Vagina (tissue), 2 donors: Measurements from ENCODE around the gene ZKSCAN4.

Experiments used
- POLR2A ChIP-seq, 2 donors: fragments of 450-650 bp; IDR thresholded peaks; one replicate each; pipeline ENCODE4 v1.6.1; 2017; ENCODE audit warnings: antibody characterized with exemption in 2 of 2, mild to moderate bottlenecking in 2 of 2, moderate library complexity in 2 of 2
- POLR2AphosphoS5 ChIP-seq, 2 donors: sonication (generic); formaldehyde crosslinking; IDR thresholded peaks; one replicate each; pipeline ENCODE4 v1.9.0; 2017; ENCODE audit warnings: antibody characterized with exemption in 2 of 2, mild to moderate bottlenecking in 2 of 2, low read depth in 1 of 2; ENCODE audit not compliant: insufficient read depth in 1 of 2
- TF ChIP-seq, protein P1 (sequence below), 3 experiments: fragments of 450-650 bp in 2 of 3; fragments of 200-600 bp in 1 of 3; sonication (generic) in 1 of 3; IDR thresholded peaks; one replicate each; pipeline ENCODE4 v1.5.1; 2017 to 2019; ENCODE audit warnings: antibody characterized with exemption in 3 of 3, mild to moderate bottlenecking in 2 of 3, moderate library complexity in 2 of 3

- TF ChIP-seq, protein P1, sequence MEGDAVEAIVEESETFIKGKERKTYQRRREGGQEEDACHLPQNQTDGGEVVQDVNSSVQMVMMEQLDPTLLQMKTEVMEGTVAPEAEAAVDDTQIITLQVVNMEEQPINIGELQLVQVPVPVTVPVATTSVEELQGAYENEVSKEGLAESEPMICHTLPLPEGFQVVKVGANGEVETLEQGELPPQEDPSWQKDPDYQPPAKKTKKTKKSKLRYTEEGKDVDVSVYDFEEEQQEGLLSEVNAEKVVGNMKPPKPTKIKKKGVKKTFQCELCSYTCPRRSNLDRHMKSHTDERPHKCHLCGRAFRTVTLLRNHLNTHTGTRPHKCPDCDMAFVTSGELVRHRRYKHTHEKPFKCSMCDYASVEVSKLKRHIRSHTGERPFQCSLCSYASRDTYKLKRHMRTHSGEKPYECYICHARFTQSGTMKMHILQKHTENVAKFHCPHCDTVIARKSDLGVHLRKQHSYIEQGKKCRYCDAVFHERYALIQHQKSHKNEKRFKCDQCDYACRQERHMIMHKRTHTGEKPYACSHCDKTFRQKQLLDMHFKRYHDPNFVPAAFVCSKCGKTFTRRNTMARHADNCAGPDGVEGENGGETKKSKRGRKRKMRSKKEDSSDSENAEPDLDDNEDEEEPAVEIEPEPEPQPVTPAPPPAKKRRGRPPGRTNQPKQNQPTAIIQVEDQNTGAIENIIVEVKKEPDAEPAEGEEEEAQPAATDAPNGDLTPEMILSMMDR (IDR thresholded peaks at IDR 0.05), result no peak
- TF ChIP-seq POLR2A (IDR thresholded peaks at IDR 0.05) (no peak), POLR2AphosphoS5 (IDR thresholded peaks at IDR 0.05; ENCODE audit: insufficient read depth in 1 of 2, low read depth in 1 of 2) (no peak)
These were observed 27.7 kb downstream of the ZKSCAN4 start for GRCh38 chr6:28224131-28225055.
